HFFc6 (cell line): ENCODE measurements around the gene ARHGEF37. TPM values are rescaled to one million over a fixed set of nuclear protein-coding genes. Genes with fewer than 3 reads are reported as not detected.

ENCODE experiments used
- DNase-seq: peaks from one replicate; pipeline ENCODE4 v3.0.0-alpha.2; 2018
- H3K27ac Mint-ChIP-seq: 2 replicates; pipeline ENCODE4 v1.8.0; 2020; ENCODE audit warnings: mild to moderate bottlenecking, mixed read lengths
- H3K27me3 Mint-ChIP-seq: 2 replicates; pipeline ENCODE4 v1.8.0; 2021; ENCODE audit warnings: mild to moderate bottlenecking, moderate library complexity, mixed read lengths; ENCODE audit not compliant: insufficient read depth
- H3K36me3 Mint-ChIP-seq: 2 replicates; pipeline ENCODE4 v1.8.0; 2021; ENCODE audit warnings: low read depth, mixed read lengths
- H3K4me1 Mint-ChIP-seq: 2 replicates; pipeline ENCODE4 v1.8.0; 2020; ENCODE audit warnings: low read depth, mixed read lengths
- H3K4me3 Mint-ChIP-seq: 2 replicates; pipeline ENCODE4 v1.8.0; 2020; ENCODE audit warnings: mild to moderate bottlenecking, moderate library complexity, mixed read lengths
- H3K9me3 Mint-ChIP-seq: 2 replicates; pipeline ENCODE4 v1.8.0; 2020; ENCODE audit warnings: mild to moderate bottlenecking, mixed read lengths
- CTCF ChIP-seq: fragments of 200-600 bp; sonication (generic); IDR thresholded peaks from 2 replicates; pipeline ENCODE4 v1.5.0; 2021; ENCODE audit warnings: antibody characterized with exemption, mild to moderate bottlenecking
- total RNA-seq, 6 experiments: library from RNA; stranded (reverse); fragmentation: NEBNext Ultra II Directional; extraction: Animal tissue kit (Norgen Biotek cat#: 25700); gene quantifications; 2 replicates in 1 of 6; 3 replicates in 5 of 6; pipeline ENCODE4 v1.2.3, GENCODE V29; 2021

The ARHGEF37 gene
- total RNA-seq, 6 experiments from 2014 or later, result 0.31 to 0.81 (median 0.38) TPM

GRCh38 chr5:149615976-149616375, 34.7 kb downstream of the ARHGEF37 start:
- Mint-ChIP-seq H3K36me3 (no peaks in the 10 kb centered on the region), H3K27ac (no peak overlapping the region), H3K4me3 (no peak overlapping the region), H3K4me1 (peaks cover 28% of the 10 kb centered on the region), H3K27me3 (no peaks in the 10 kb centered on the region), H3K9me3 (no peaks in the 10 kb centered on the region)
- no peak for DNase-seq
- no peak for TF ChIP-seq CTCF

- Mint-ChIP-seq H3K27me3 (no peaks in the 10 kb centered on the region), H3K27ac (no peak overlapping the region; the same call in 1 of the 2 replicates), H3K9me3 (no peaks in the 10 kb centered on the region), H3K4me1 (peaks cover 23% of the 10 kb centered on the region), H3K4me3 (no peak overlapping the region), H3K36me3 (no peaks in the 10 kb centered on the region)
- TF ChIP-seq CTCF, result no peak
- no peak for DNase-seq
These were observed 35.5 kb downstream of the ARHGEF37 start for GRCh38 chr5:149616727-149617285.

DNA sequence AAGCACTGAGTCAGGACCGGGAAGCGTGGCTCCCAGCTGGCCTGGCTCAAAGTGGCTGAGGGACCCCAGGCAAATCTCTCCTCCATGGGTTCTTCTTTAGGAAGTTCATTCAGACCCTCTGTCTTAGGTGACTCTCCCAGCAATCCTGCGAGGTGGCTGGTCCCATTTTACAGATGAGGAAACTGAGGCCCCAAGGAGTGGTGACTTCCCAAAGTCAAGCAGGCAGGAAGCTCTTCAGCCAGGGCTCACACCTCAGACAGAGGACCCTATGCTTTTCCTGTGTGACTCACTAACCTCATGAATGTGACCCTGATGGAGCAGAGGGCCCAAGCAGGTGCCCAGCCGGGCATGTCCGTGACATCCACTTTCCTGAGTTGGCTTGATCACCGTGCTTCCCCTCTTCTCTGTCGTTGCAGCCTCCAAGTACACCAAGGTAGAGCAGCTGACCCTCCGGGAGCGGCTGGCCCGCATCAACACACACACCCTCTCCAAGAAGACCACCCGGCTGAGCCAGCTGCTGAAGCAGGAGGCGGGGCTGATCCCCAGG, 36.5 kb downstream of the ARHGEF37 start:
- Mint-ChIP-seq H3K27ac (no peak overlapping the region), H3K4me1 (peaks cover 23% of the 10 kb centered on the region), H3K36me3 (no peaks in the 10 kb centered on the region), H3K27me3 (peaks cover under 1% of the 10 kb centered on the region; the same call in 1 of the 2 replicates), H3K4me3 (no peak overlapping the region), H3K9me3 (no peaks in the 10 kb centered on the region)
- no peak for DNase-seq
- TF ChIP-seq CTCF, result no peak

DNA sequence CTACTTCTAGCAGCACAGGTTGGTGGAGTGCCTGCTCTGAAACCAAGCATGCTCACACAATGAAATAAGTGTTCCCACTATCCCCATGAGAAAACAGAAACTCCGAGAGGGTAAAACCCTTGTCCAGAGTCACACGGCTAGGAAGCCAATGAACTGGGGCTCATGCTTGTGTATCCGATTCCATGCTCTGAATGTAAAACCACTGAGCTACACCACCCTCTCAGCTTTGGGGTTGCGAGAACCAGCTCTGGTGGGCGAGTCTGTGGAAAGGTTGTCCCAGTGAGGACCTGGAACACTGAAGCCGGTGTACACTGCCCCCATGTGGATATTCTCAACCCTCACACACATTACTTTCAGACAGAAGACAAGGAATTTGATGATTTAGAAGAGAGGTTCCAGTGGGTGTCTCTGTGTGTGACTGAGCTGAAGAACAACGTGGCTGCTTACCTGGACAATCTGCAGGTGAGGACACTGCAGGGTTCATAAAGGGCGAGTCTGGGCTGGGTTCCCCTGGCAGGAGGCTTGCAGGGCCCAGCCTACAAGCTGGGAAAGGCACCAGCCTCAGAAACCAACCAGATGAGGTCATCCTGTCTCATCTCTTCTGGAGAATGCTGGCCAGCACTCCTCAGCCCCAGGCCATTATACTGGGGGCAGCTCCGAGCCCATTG, 37.4 kb downstream of the ARHGEF37 start:
- Mint-ChIP-seq H3K9me3 (no peaks in the 10 kb centered on the region), H3K27me3 (peaks cover 6% of the 10 kb centered on the region; the same call in 1 of the 2 replicates), H3K36me3 (no peaks in the 10 kb centered on the region), H3K27ac (peak overlapping the region; percentile 63; the same call in 1 of the 2 replicates), H3K4me1 (peaks cover 23% of the 10 kb centered on the region), H3K4me3 (peak overlapping the region; percentile 28; the same call in 1 of the 2 replicates)
- peak; percentile 70 for DNase-seq
- peak; percentile 91 for TF ChIP-seq CTCF

DNA sequence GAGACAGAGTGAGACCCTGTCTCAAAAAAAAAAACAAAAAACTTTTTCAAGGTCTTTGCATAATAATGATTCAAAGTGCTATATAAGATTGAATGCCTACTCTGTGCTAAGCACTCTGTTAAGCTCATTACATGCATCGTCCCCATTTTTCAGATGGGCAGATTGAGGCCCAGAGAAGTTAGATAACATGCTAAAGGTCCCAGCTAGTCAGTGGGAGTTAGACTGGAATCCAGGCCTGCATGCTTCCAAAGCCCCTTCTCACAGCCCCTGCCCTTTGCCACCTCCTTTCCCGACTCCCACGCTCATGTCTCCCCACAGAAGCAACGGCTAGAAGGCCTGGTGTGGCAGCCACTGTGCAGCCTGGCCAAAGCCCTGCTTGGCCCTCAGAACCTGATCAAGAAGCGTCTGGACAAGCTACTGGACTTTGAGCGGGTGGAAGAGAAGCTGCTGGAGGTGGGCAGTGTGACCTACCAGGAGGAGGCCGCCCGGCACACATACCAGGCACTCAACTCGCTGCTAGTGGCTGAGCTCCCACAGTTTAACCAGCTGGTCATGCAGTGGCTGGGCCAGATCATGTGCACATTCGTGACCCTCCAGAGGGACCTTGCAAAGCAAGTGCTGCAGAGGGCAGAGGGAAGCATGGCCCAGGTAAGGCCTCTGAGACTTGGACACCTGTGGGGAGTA, 40.3 kb downstream of the ARHGEF37 start:
- H3K4me3 Mint-ChIP-seq, result no peak overlapping the region
- no peaks in the 10 kb centered on the region for H3K36me3 Mint-ChIP-seq
- DNase-seq, result no peak
- no peak overlapping the region for H3K27ac Mint-ChIP-seq
- H3K9me3 Mint-ChIP-seq, result no peaks in the 10 kb centered on the region
- H3K27me3 Mint-ChIP-seq, result peaks cover 6% of the 10 kb centered on the region; the same call in 1 of the 2 replicates
- TF ChIP-seq CTCF, result no peak
- peaks cover 18% of the 10 kb centered on the region for H3K4me1 Mint-ChIP-seq
